NCI-H2107 (cell line): ENCODE results near the gene DHRS11.
A peak's percentile ranks its signal among the peaks of the same experiment; 100 is the strongest.
"Not testable (repeated sequence)": the region's sequence is repeated elsewhere in the genome, so short reads cannot be mapped to it uniquely, and the experiment has no call there.

ENCODE experiments used
- DNase-seq: peaks from one replicate; lab custom pipeline; 2025; lab: John Stamatoyannopoulos, UW

The DHRS11 gene

GRCh38 chr17:36594626-36595401 is 3.1 kb downstream of the DHRS11 start:
- no peak for DNase-seq

GRCh38 chr17:36597226-36597625 is 5.5 kb downstream of the DHRS11 start:
- DNase-seq: no peak

GRCh38 chr17:36597866-36598777 is 6.4 kb downstream of the DHRS11 start:
- no peak for DNase-seq

- no peak for DNase-seq
Observed at GRCh38 chr17:36598951-36599401, 7.3 kb downstream of the DHRS11 start.

- no peak for DNase-seq
Observed at GRCh38 chr17:36599546-36600250, 8.0 kb downstream of the DHRS11 start.

GRCh38 chr17:36600465-36600864 is 8.8 kb downstream of the DHRS11 start:
- DNase-seq: no peak

GRCh38 chr17:36600936-36601302 is 9.2 kb downstream of the DHRS11 start:
- no peak for DNase-seq

- peak; percentile 79 for DNase-seq
Observed at GRCh38 chr17:36601303-36602029, 9.8 kb downstream of the DHRS11 start, which contains the start of gene MRM1. Gene MRM1 (plus strand): TSS chr17:36601583. CDS start chr17:36601811, 228 bp downstream.

GRCh38 chr17:36602030-36602748 is 10.5 kb downstream of the DHRS11 start:
- no peak for DNase-seq

- no peak for DNase-seq
Observed at GRCh38 chr17:36602924-36603384, 11.3 kb downstream of the DHRS11 start.

GRCh38 chr17:36605028-36605427 is 13.3 kb downstream of the DHRS11 start:
- DNase-seq: not testable (repeated sequence)

- DNase-seq: no peak
Observed at GRCh38 chr17:36608280-36608679, 16.6 kb downstream of the DHRS11 start.

GRCh38 chr17:36608794-36609497 is 17.3 kb downstream of the DHRS11 start:
- peak; percentile 62 for DNase-seq

GRCh38 chr17:36609498-36609862 is 17.8 kb downstream of the DHRS11 start:
- DNase-seq: no peak

GRCh38 chr17:36610474-36610873 is 18.8 kb downstream of the DHRS11 start:
- DNase-seq: no peak

- DNase-seq: no peak
Observed at GRCh38 chr17:36611345-36612072, 19.8 kb downstream of the DHRS11 start.

GRCh38 chr17:36612323-36612722 is 20.6 kb downstream of the DHRS11 start:
- DNase-seq: no peak

- DNase-seq: no peak
Observed at GRCh38 chr17:36613155-36613554, 21.5 kb downstream of the DHRS11 start.

- DNase-seq: no peak
Observed at GRCh38 chr17:36614081-36614480, 22.4 kb downstream of the DHRS11 start.
